Small intestine (tissue), 7 donors: Measurements from ENCODE around the gene FEM1A. TPM values are rescaled to one million over a fixed set of nuclear protein-coding genes. Genes with fewer than 3 reads are reported as not detected.

ENCODE experiments used
- DNase-seq, 2 donors: peaks; one replicate each; pipeline versions ENCODE4 v3.0.0 to v3.0.0-alpha.2; 2013
- FAIRE-seq: peaks from 2 replicates; lab custom pipeline; 2012; peaks lifted over from hg19 to GRCh38; lab: Jason Lieb, UNC
- H3K27ac ChIP-seq, 3 donors: one replicate each; pipeline ENCODE4 v1.5.1; 2013; ENCODE audit warnings: low read length in 2 of 3, mild to moderate bottlenecking in 2 of 3, control low read depth in 1 of 3, inconsistent platforms in 1 of 3, low read depth in 1 of 3, moderate library complexity in 1 of 3
- H3K27me3 ChIP-seq, 3 donors: one replicate each; pipeline ENCODE4 v1.6.1; 2013; ENCODE audit warnings: low read length in 3 of 3, inconsistent platforms in 1 of 3; ENCODE audit not compliant: control insufficient read depth in 3 of 3, insufficient read depth in 3 of 3
- H3K36me3 ChIP-seq, 3 donors: one replicate each; pipeline ENCODE4 v1.6.1; 2013; ENCODE audit warnings: low read length in 3 of 3, inconsistent platforms in 1 of 3, low read depth in 1 of 3, mild to moderate bottlenecking in 1 of 3, moderate library complexity in 1 of 3; ENCODE audit not compliant: control insufficient read depth in 3 of 3, insufficient read depth in 2 of 3
- H3K4me1 ChIP-seq, 3 donors: one replicate each; pipeline ENCODE4 v1.6.1; 2013; ENCODE audit warnings: low read length in 2 of 3, inconsistent platforms in 1 of 3, low read depth in 1 of 3, mild to moderate bottlenecking in 1 of 3, moderate library complexity in 1 of 3; ENCODE audit not compliant: control insufficient read depth in 3 of 3, insufficient read depth in 2 of 3
- H3K4me3 ChIP-seq, 3 donors: one replicate each; pipeline ENCODE4 v1.5.1; 2013; ENCODE audit warnings: low read length in 3 of 3, control low read depth in 1 of 3, inconsistent platforms in 1 of 3, low read depth in 1 of 3, mild to moderate bottlenecking in 1 of 3, moderate library complexity in 1 of 3
- H3K9me3 ChIP-seq, 2 donors: one replicate each; pipeline ENCODE4 v1.6.1; 2013; ENCODE audit warnings: low read depth in 1 of 2, low read length in 1 of 2; ENCODE audit not compliant: control insufficient read depth in 2 of 2, insufficient read depth in 1 of 2
- WGBS, 3 donors: extraction: QIAGEN DNeasy Blood & Tissue Kit; methylation state at CpG; one replicate each; pipeline ENCODE4 v1.1.7; 2013; 5-methylcytosine and 5-hydroxymethylcytosine counted together
- polyA plus RNA-seq, 4 donors: library from polyadenylated mRNA; stranded (reverse) in 3 of 4; unstranded in 1 of 4; fragments of 200-250 nt in 3 of 4; fragments of 120-200 nt in 1 of 4; gene quantifications; one replicate each; pipeline versions ENCODE4 v1.2.1 to v1.2.3, GENCODE V29; 2013
- donor health status: healthy with polysubstance abuse.
- donor health status: control.
- donor health status: control.
- donor health status: Bipolar disorder and iron deficiency.
- donor health status: healthy.

Gene FEM1A
- polyA plus RNA-seq, 4 donors = 1.6 to 6.0 (median 3.2) TPM

DNA sequence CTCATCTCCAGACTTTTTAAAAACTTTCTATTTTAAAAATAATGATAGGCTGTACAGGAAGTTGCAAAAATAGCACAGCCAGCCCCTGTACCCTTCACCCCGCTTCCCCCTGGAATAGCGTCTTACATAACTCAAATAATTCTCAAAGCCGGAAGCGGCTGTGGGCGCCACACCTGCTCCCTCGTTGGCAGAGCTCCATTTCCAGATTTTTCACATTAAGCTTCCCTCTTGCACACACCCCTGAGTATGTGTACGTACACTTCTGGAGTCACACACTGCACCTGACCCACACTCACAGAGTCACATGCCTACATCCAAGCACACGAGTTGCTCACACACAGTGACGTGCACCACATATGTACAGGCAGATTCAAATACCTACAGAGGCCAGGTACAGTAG, 42.9 kb upstream of the FEM1A start:
- Histone ChIP-seq H3K27ac (no peak overlapping the region), H3K9me3 (no peaks in the 10 kb centered on the region), H3K36me3 (no peaks in the 10 kb centered on the region), H3K4me3 (no peak overlapping the region), H3K4me1 (no peaks in the 10 kb centered on the region), H3K27me3 (peaks cover 0 to 11% (median 7%) of the 10 kb centered on the region in 3 donors)
- DNase-seq (no peak), FAIRE-seq (no peak)
- WGBS, 3 donors = 31 to 45% (median 32%) methylated on average over 9 of the region's 9 CpGs

- WGBS, 3 donors = 68 to 74% (median 74%) methylated on average over 18 of the region's 18 CpGs
- Histone ChIP-seq H3K9me3 (no peaks in the 10 kb centered on the region), H3K36me3 (no peaks in the 10 kb centered on the region), H3K4me1 (no peaks in the 10 kb centered on the region), H3K4me3 (no peak overlapping the region), H3K27ac (no peak overlapping the region), H3K27me3 (peaks cover 0 to 11% (median 7%) of the 10 kb centered on the region in 3 donors)
- FAIRE-seq (no peak), DNase-seq (no peak)
These were observed 41.5 kb upstream of the FEM1A start for GRCh38 chr19:4749870-4750590.

DNA sequence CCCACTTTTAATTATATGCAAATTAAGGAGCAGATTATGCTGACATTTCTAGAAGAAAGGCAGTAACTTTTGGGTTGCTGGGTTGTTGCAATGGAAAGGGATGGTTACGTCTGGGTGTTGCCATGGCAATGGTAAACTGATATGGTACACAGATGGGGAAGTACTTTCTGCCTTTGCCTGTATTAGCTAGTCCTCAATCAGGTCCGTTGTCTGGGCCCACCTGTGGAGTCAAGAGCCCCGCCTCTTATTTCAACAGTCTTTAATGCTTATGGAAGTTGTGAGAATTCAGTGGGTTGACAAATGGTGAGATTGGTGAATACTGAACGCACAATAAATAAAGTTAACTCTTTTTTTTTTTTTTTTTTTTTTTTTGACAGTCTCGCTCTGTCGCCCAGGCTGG, 37.3 kb upstream of the FEM1A start:
- DNase-seq (no peak), FAIRE-seq (no peak)
- WGBS, 3 donors = 64 to 71% (median 67%) methylated on average over 4 to 6 of the region's 6 CpGs

DNA sequence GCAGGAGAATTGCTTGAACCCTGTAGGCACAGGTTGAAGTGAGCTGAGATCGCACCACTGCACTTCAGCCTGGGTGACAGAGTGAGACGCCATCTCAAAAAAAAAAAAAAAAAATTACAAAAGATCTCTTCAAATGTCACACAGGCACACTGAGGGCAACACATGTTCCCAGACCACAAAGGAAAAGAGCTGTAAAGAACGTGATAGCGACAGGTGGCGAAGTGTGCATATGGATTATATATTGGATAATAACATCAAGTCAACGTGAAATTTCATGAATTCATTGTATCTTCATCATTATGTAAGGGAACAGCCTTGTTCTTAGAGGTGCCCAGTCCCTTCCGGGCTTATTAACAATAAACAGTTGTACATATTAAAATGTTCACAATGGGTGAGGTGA, 36.1 kb upstream of the FEM1A start:
- no peak for DNase-seq

More for the DNA sequence above, 37.3 kb upstream of the FEM1A start:
- Histone ChIP-seq H3K27me3 (peaks cover 0 to 5% (median 0%) of the 10 kb centered on the region in 3 donors), H3K4me1 (peaks cover 0 to 1% (median 0%) of the 10 kb centered on the region in 3 donors), H3K27ac (no peak overlapping the region), H3K4me3 (no peak overlapping the region), H3K9me3 (peaks cover 0 to 3% of the 10 kb centered on the region in 2 donors), H3K36me3 (no peaks in the 10 kb centered on the region)

GRCh38 chr19:4758082-4758481, 33.5 kb upstream of the FEM1A start:
- Histone ChIP-seq H3K27me3 (no peaks in the 10 kb centered on the region), H3K4me1 (peaks cover 0 to 17% (median 4%) of the 10 kb centered on the region in 3 donors), H3K27ac (no peak overlapping the region), H3K9me3 (peaks cover 0 to 3% of the 10 kb centered on the region in 2 donors), H3K4me3 (no peak overlapping the region), H3K36me3 (no peaks in the 10 kb centered on the region)
- no peak for DNase-seq
- 77 to 86% (median 82%) methylated on average over 4 of the region's 4 CpGs for WGBS, 3 donors
- no peak for FAIRE-seq

More for the DNA sequence above, 36.1 kb upstream of the FEM1A start:
- FAIRE-seq = no peak
- Histone ChIP-seq H3K4me1 (peaks cover 0 to 12% (median 4%) of the 10 kb centered on the region in 3 donors), H3K27me3 (peaks cover 0 to 2% (median 0%) of the 10 kb centered on the region in 3 donors), H3K27ac (no peak overlapping the region), H3K9me3 (peaks cover 0 to 3% of the 10 kb centered on the region in 2 donors), H3K4me3 (no peak overlapping the region), H3K36me3 (no peaks in the 10 kb centered on the region)
- WGBS, 3 donors = 80 to 87% (median 82%) methylated on average over 7 of the region's 7 CpGs

GRCh38 chr19:4758659-4759058, 32.9 kb upstream of the FEM1A start:
- Histone ChIP-seq H3K4me1 (peaks cover 0 to 17% (median 4%) of the 10 kb centered on the region in 3 donors), H3K27ac (no peak overlapping the region)
- FAIRE-seq = no peak

DNA sequence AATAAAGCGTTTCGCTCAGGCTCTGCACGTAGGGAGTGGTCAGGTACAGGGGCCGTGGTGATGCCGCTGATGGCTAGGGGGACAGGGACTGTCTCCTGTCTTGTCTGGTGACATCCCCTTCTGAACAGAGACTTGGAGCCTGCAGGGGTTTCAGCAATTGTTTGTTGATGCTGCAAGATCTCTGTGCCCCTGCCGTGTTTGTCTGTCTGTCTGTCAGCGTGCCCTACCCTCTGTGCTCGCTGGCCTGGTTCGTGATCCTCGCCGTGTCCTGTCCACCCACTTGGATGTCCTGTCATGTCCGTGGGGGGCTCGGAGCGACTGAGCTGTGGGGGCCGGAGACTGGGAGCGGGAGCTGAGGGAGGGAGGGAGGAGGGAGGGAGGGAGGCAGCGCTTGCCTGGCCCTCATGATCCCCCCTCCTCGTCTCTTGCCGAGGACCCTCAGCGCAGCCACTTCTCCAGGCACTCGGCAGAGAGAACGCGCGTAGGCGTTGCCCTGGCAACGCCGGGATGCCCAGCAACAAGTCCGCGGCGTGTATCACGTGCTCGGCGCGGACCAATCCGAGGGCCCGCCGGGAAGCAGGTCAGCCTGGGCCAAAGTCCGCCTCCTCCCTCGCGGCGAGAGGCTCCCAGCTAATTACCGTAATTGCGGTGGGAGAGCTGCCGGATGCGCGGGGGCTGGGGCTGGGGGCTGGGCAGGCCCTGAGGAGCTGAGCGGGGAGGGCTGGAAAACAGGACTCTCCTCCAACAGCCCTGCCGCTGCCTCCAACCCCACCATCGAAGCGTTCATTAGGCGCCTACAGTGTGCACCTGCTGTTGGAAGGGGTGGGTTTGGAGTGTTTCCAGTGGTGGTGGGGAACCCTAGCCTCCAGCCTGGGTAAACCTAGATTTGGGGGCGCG, 31.9 kb upstream of the FEM1A start:
- Histone ChIP-seq H3K9me3 (peaks cover 0 to 3% of the 10 kb centered on the region in 2 donors), H3K4me3 (peak overlapping the region in 2 of 3 donors; percentile 2 to 40), H3K27ac (peak overlapping the region in 1 of 3 donors; percentile 53), H3K4me1 (peaks cover 0 to 17% (median 4%) of the 10 kb centered on the region in 3 donors), H3K36me3 (no peaks in the 10 kb centered on the region), H3K27me3 (peaks cover 0 to 4% (median 0%) of the 10 kb centered on the region in 3 donors)
- DNase-seq (peak; percentile 94 to 99), FAIRE-seq (no peak)
- 1 to 3% (median 2%) methylated on average over 43 to 53 of the region's 53 CpGs for WGBS, 3 donors

More at GRCh38 chr19:4758659-4759058, 32.9 kb upstream of the FEM1A start:
- no peaks in the 10 kb centered on the region for H3K27me3 ChIP-seq
- H3K9me3 ChIP-seq = peaks cover 0 to 3% of the 10 kb centered on the region in 2 donors
- DNase-seq = no peak
- H3K36me3 ChIP-seq = no peaks in the 10 kb centered on the region
- WGBS, 3 donors = 73 to 75% (median 74%) methylated on average over 5 of the region's 5 CpGs
- H3K4me3 ChIP-seq = no peak overlapping the region

- Histone ChIP-seq H3K9me3 (peaks cover 0 to 3% of the 10 kb centered on the region in 2 donors), H3K4me1 (peaks cover 0 to 17% (median 4%) of the 10 kb centered on the region in 3 donors), H3K27ac (peak overlapping the region in 1 of 3 donors; percentile 53), H3K27me3 (peaks cover 0 to 4% (median 0%) of the 10 kb centered on the region in 3 donors), H3K4me3 (peak overlapping the region in 2 of 3 donors; percentile 2 to 40), H3K36me3 (no peaks in the 10 kb centered on the region)
- no peak for FAIRE-seq
- DNase-seq = no peak
- WGBS, 3 donors = 14 to 37% (median 22%) methylated on average over 10 of the region's 10 CpGs
These were observed 31.3 kb upstream of the FEM1A start for GRCh38 chr19:4760285-4760650.
